K562 (cell line): ENCODE data around the gene TARM1. TPM values are rescaled to one million over a fixed set of nuclear protein-coding genes. Genes with fewer than 3 reads are reported as not detected.
"Not testable (repeated sequence)": the region's sequence is repeated elsewhere in the genome, so short reads cannot be mapped to it uniquely, and the experiment has no call there.

Experiments
- ATAC-seq: fragments of 200-7000 bp; cut with Tn5 transposase; 3 replicates; pipeline ENCODE4 v1.9.1; 2020; ENCODE audit warnings: moderate library complexity
- BruUV-seq: library from RNA; stranded (reverse); fragments of 400-500 nt; replicated peaks from 2 replicates; lab custom pipeline; 2021; lab: Mats Ljungman, UMichigan
- CTCF ChIA-PET: fragments of 300-600 bp; formaldehyde crosslinking; extraction: SDS; loops from one replicate; lab custom pipeline; 2021; ENCODE audit warnings: low intra/inter-chr PET ratio; lab: Yijun Ruan, JAX
- POLR2A ChIA-PET: fragments of 300-600, 350-650 bp; sonication (Branson Sonifier 250); formaldehyde crosslinking; extraction: SDS; loops from one replicate; lab custom pipeline; 2021; ENCODE audit warnings: antibody characterized with exemption, inconsistent platforms; lab: Yijun Ruan, JAX
- DNase-seq, 4 experiments: peaks; one replicate each; pipeline versions ENCODE4 v3.0.0 to v3.0.0-alpha.2; 2011 to 2018; ENCODE audit warnings: low spot score in 3 of 4, mixed read lengths in 3 of 4; ENCODE audit errors: extremely low read depth in 1 of 4
- FAIRE-seq: peaks from 2 replicates; lab custom pipeline; 2011; peaks lifted over from hg19 to GRCh38; lab: Jason Lieb, UNC
- H2AFZ ChIP-seq: 2 replicates; pipeline ENCODE4 v1.6.0; 2011; ENCODE audit warnings: low read depth, low read length, control low read depth, inconsistent platforms
- H3K27ac ChIP-seq: fragments of 200-600 bp; 3 replicates; pipeline ENCODE4 v1.8.0; 2011; ENCODE audit warnings: low read depth, mild to moderate bottlenecking, control low read depth, inconsistent platforms, low read length, moderate library complexity, mixed read lengths; ENCODE audit errors: extremely low read depth
- H3K27me3 ChIP-seq, 2 experiments: fragments of 300-600 bp in 1 of 2; 2 replicates in 1 of 2; 3 replicates in 1 of 2; pipeline versions ENCODE4 v1.6.0 to v1.8.0; 2011; ENCODE audit warnings: inconsistent platforms in 2 of 2, low read length in 2 of 2, mild to moderate bottlenecking in 1 of 2, mixed read lengths in 1 of 2, moderate library complexity in 1 of 2; ENCODE audit not compliant: control insufficient read depth in 2 of 2, insufficient read depth in 2 of 2
- H3K36me3 ChIP-seq: fragments of 300-600 bp; 3 replicates; pipeline ENCODE4 v1.8.0; 2011; ENCODE audit warnings: mild to moderate bottlenecking, low read length, inconsistent platforms; ENCODE audit not compliant: control insufficient read depth, insufficient read depth
- H3K4me1 ChIP-seq, 2 experiments: fragments of 200-600 bp in 1 of 2; replicated peaks in 1 of 2; 2 replicates in 1 of 2; 3 replicates in 1 of 2; pipeline versions ENCODE4 v1.5.1 to v1.8.0; 2011; ENCODE audit warnings: inconsistent platforms in 2 of 2, low read length in 2 of 2, mild to moderate bottlenecking in 1 of 2, mixed read lengths in 1 of 2, moderate library complexity in 1 of 2; ENCODE audit not compliant: control insufficient read depth in 2 of 2, insufficient read depth in 2 of 2
- H3K4me2 ChIP-seq: 2 replicates; pipeline ENCODE4 v1.6.1; 2011; ENCODE audit warnings: low read length, control low read depth, inconsistent platforms, mixed read lengths; ENCODE audit not compliant: insufficient read depth
- H3K4me3 ChIP-seq: fragments of 200-600 bp; sonication (generic), shearing (Covaris generic); 2 replicates; pipeline ENCODE4 v1.5.1; 2016; ENCODE audit warnings: control low read depth, inconsistent platforms
- H3K79me2 ChIP-seq: fragments of 200-600 bp; 3 replicates; pipeline ENCODE4 v1.8.0; 2011; ENCODE audit warnings: low read length, inconsistent platforms; ENCODE audit not compliant: control insufficient read depth, insufficient read depth
- H3K9ac ChIP-seq, 2 experiments: 2 replicates each; pipeline versions ENCODE4 v1.6.0 to v1.6.1; 2011; ENCODE audit warnings: low read depth in 2 of 2, low read length in 2 of 2, control low read depth in 1 of 2, inconsistent platforms in 1 of 2, mild to moderate bottlenecking in 1 of 2, mixed read lengths in 1 of 2; ENCODE audit not compliant: insufficient read depth in 1 of 2
- H3K9me1 ChIP-seq: one replicate; pipeline ENCODE4 v1.6.0; 2011; ENCODE audit warnings: inconsistent platforms, mild to moderate bottlenecking, low read length, moderate library complexity; ENCODE audit not compliant: control insufficient read depth, insufficient read depth
- H3K9me3 ChIP-seq: replicated peaks from 2 replicates; pipeline ENCODE4 v1.5.1; 2011; ENCODE audit warnings: low read depth, low read length, inconsistent platforms; ENCODE audit not compliant: control insufficient read depth, insufficient read depth
- H4K20me1 ChIP-seq: replicated peaks from 2 replicates; pipeline ENCODE4 v1.6.1; 2011; ENCODE audit warnings: low read length, inconsistent platforms, mixed read lengths; ENCODE audit not compliant: control insufficient read depth, insufficient read depth
- ATF6 ChIP-seq: sonication (generic); formaldehyde crosslinking; IDR thresholded peaks from 2 replicates; pipeline ENCODE4 v1.4.0; 2020; ENCODE audit warnings: mild to moderate bottlenecking, missing genetic modification reagents
- CBX1 ChIP-seq: sonication (generic); IDR thresholded peaks from 2 replicates; pipeline ENCODE4 v1.6.1; 2016; ENCODE audit warnings: antibody characterized with exemption, low read depth, mild to moderate bottlenecking
- EGR1 ChIP-seq: fragments of 450-650 bp; conservative IDR thresholded peaks from 2 replicates; pipeline ENCODE4 v1.6.1; 2017; ENCODE audit warnings: mild to moderate bottlenecking
- ESRRA ChIP-seq: fragments of 450-650 bp; IDR thresholded peaks from 2 replicates; pipeline ENCODE4 v1.6.1; 2014; ENCODE audit warnings: low read depth, mild to moderate bottlenecking, moderate library complexity, borderline replicate concordance
- FOXM1 ChIP-seq, 2 experiments: fragments of 450-650 bp in 1 of 2; sonication (generic) in 1 of 2; formaldehyde crosslinking in 1 of 2; IDR thresholded peaks; 2 replicates each; pipeline versions ENCODE4 v1.6.1 to v1.9.0; 2017 to 2022; ENCODE audit warnings: low read depth in 2 of 2, mild to moderate bottlenecking in 2 of 2, missing genetic modification reagents in 1 of 2, moderate library complexity in 1 of 2
- HDGF ChIP-seq: fragments of 450-650 bp; IDR thresholded peaks from 2 replicates; pipeline ENCODE4 v1.6.1; 2016
- SLC30A9 ChIP-seq: fragments of 250-450 bp; sonication (Bioruptor Pico); IDR thresholded peaks from 2 replicates; pipeline ENCODE4 v1.8.0; 2022; ENCODE audit warnings: mild to moderate bottlenecking, moderate library complexity
- TRIM24 ChIP-seq, 2 experiments: fragments of 450-650 bp; IDR thresholded peaks; 2 replicates each; pipeline ENCODE4 v1.6.1; 2016
- ZKSCAN1 ChIP-seq: fragments of 150-350 bp; IDR thresholded peaks from 2 replicates; pipeline ENCODE4 v1.6.1; 2016; ENCODE audit warnings: low read depth, low read length
- ZNF165 ChIP-seq: fragments of 250-450 bp; sonication (Bioruptor Pico); IDR thresholded peaks from 2 replicates; pipeline ENCODE4 v1.4.0; 2020; ENCODE audit warnings: borderline replicate concordance
- WGBS: fragments of 100-300 bp; shearing (Covaris generic); methylation state at CpG from one replicate; pipeline ENCODE4 v1.1.6; 2016; ENCODE audit warnings: low coverage, mixed read lengths; ENCODE audit not compliant: insufficient coverage; ENCODE audit errors: missing lambda C conversion rate; 5-methylcytosine and 5-hydroxymethylcytosine counted together
- in situ Hi-C: fragments of 300-500 bp; cut with MboI; formaldehyde crosslinking; loops from 4 replicates; pipeline ENCODE4 v1.15.0; 2018; ENCODE audit warnings: inconsistent platforms, mixed read lengths
- intact Hi-C: fragments of 100-400 bp; cut with micrococcal nuclease; formaldehyde crosslinking; loops from 2 replicates; pipeline ENCODE4 v1.14.2; 2022
- polyA plus RNA-seq, 8 experiments: library from polyadenylated mRNA; depleted of rRNA in 4 of 8; stranded (reverse) in 5 of 8; unstranded in 3 of 8; fragments of >200 nt; fragmentation: Nextera tagmentation in 2 of 8; fragmentation: Illumina TruSeq in 1 of 8; extraction: Ambion mirVana in 2 of 8; extraction: Trizol in 1 of 8; gene quantifications; 2 replicates each; pipeline versions ENCODE4 v1.2.1 to v1.2.3, GENCODE V29; 2011 to 2014; ENCODE audit warnings: inconsistent platforms in 1 of 8, missing spikeins in 1 of 8
- total RNA-seq, 7 experiments: library from RNA; depleted of rRNA in 6 of 7; stranded (reverse); fragments of >200 nt in 6 of 7; fragmentation: Illumina TruSeq in 2 of 7; extraction: Trizol in 2 of 7; gene quantifications; 2 replicates each; pipeline versions ENCODE4 v1.2.1 to v1.2.3, GENCODE V29; 2011 to 2021; ENCODE audit warnings: low replicate concordance in 1 of 7

The TARM1 gene
- total and polyA plus RNA-seq, 9 of the 15 experiments (the other 6 are each of a cell fraction or from before 2014, with no cell fraction given): not detected

DNA sequence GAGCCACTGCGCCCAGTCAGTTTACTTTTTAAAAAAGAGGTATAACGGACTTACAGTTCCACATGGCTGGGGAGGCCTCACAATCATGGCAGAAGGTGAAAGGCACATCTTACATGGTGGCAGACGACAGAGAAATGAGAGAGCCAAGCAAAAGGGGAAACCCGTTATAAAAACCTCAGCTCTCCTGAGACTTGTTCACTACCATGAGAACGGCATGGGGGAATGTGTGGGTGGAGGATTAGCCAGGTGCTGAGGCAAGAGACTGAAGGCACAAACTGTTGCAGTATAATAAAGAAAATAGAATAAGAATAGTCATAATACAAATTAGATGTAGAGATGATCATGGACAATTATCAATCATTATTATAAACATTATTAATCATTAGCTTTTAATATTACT lies 44.6 kb downstream of the TARM1 start:
- CTCF ChIA-PET, in situ Hi-C loops, BruUV-seq: not testable (repeated sequence)

GRCh38 chr19:54035215-54036178 lies 45.7 kb downstream of the TARM1 start:
- no peaks in the 10 kb centered on the region for H3K36me3 ChIP-seq
- ATAC-seq: no peak
- no peak overlapping the region for H3K9ac ChIP-seq
- H4K20me1 ChIP-seq: no peaks in the 10 kb centered on the region
- H3K9me1 ChIP-seq: no peaks in the 10 kb centered on the region
- H3K9me3 ChIP-seq: no peaks in the 10 kb centered on the region
- H3K4me3 ChIP-seq: no peak overlapping the region
- FAIRE-seq: no peak
- peak in 3 of 4 experiments; percentile 1 to 3 (median 2) for DNase-seq
- POLR2A ChIA-PET: interaction anchor here (0.6 to 0.8 kb wide), 2 partner anchors 216 to 225 kb away, joined by 3 read pairs; no protein-coding TSS in a partner anchor
- H3K79me2 ChIP-seq: no peaks in the 10 kb centered on the region
- H3K4me2 ChIP-seq: no peak overlapping the region
- no peak overlapping the region for H3K27ac ChIP-seq
- CTCF ChIA-PET: interaction anchor here (0.6 kb wide), 1 partner anchor 229 kb away, joined by 3 read pairs; no protein-coding TSS in a partner anchor
- no TSS peak for BruUV-seq
- intact Hi-C loops (no loop called here), in situ Hi-C loops (no loop called here)
- H3K4me1 ChIP-seq: peaks cover 3% of the 10 kb centered on the region in 2 experiments; a peak in 1 of 5 replicates
- H2AFZ ChIP-seq: no peak overlapping the region
- WGBS: 4% methylated on average over 4 of the region's 4 CpGs
- peaks cover 9 to 14% of the 10 kb centered on the region in 2 experiments; a peak in 4 of 5 replicates for H3K27me3 ChIP-seq
- TF ChIP-seq HDGF (no peak), SLC30A9 (no peak), TRIM24 (IDR thresholded peaks at IDR 0.05) (no peak), ATF6 (CRISPR knock-in tag) (no peak), ZNF165 (CRISPR knock-in tag) (no peak), CBX1 (no peak), FOXM1 (IDR thresholded peaks at IDR 0.05; ENCODE audit: low read depth) (no peak), FOXM1 (CRISPR knock-in tag; IDR thresholded peaks at IDR 0.05; ENCODE audit: low read depth) (no peak), ESRRA (no peak), ZKSCAN1 (no peak)

More for the DNA sequence above, 44.6 kb downstream of the TARM1 start:
- H4K20me1 ChIP-seq, H3K9ac ChIP-seq, H3K4me3 ChIP-seq, H3K27ac ChIP-seq, POLR2A ChIA-PET, intact Hi-C loops, ATAC-seq, H3K4me2 ChIP-seq, FAIRE-seq, H3K9me1 ChIP-seq, DNase-seq, H2AFZ ChIP-seq, H3K36me3 ChIP-seq, H3K4me1 ChIP-seq, H3K79me2 ChIP-seq, H3K9me3 ChIP-seq: not testable (repeated sequence)
- H3K27me3 ChIP-seq: peaks cover 9 to 20% of the 10 kb centered on the region in 2 experiments; a peak in 4 of 5 replicates
- peak; percentile 33 for TF ChIP-seq EGR1
- 6% methylated on average over 5 of the region's 5 CpGs for WGBS
